ENCODE data around the gene ANGEL1.

GRCh38 chr14:76834241-76834661 is 21.6 kb upstream of the ANGEL1 start:
- TF ChIP-seq POLR2A (IDR thresholded peaks at IDR 0.05) (no peak), CTCF (IDR thresholded peaks at IDR 0.05) (no peak)
